SK-N-SH (cell line): Measurements from ENCODE around the gene UQCRC1. TPM values are rescaled to one million over a fixed set of nuclear protein-coding genes. Genes with fewer than 3 reads are reported as not detected.

ENCODE experiments used
- CTCF ChIA-PET: fragments of 300-600, 350-600 bp; formaldehyde crosslinking; extraction: SDS; loops from one replicate; lab custom pipeline; 2021; lab: Yijun Ruan, JAX
- POLR2A ChIA-PET: fragments of 350-600 bp; sonication (Branson Sonifier 250); formaldehyde crosslinking; extraction: SDS; loops from one replicate; lab custom pipeline; 2020; ENCODE audit warnings: antibody characterized with exemption, inconsistent platforms; lab: Yijun Ruan, JAX
- DNase-seq: peaks from one replicate; pipeline ENCODE4 v3.0.0; 2012
- H2AFZ ChIP-seq: fragments of 200-600 bp; sonication (generic); 2 replicates; pipeline ENCODE4 v1.8.1; 2016; ENCODE audit warnings: antibody characterized with exemption, mild to moderate bottlenecking, low read depth
- H3F3A ChIP-seq: fragments of 200-600 bp; sonication (generic); replicated peaks from 2 replicates; pipeline ENCODE3; 2016; ENCODE audit warnings: antibody characterized with exemption, mild to moderate bottlenecking; ENCODE audit not compliant: insufficient read depth
- H3K27ac ChIP-seq, 2 experiments: fragments of 200-500 bp in 1 of 2; fragments of 200-600 bp in 1 of 2; sonication (Bioruptor generic) in 1 of 2; sonication (generic), shearing (Covaris generic) in 1 of 2; 2 replicates each; pipeline versions ENCODE4 v1.5.1 to v1.6.1; 2014 to 2016; ENCODE audit warnings: low read depth in 2 of 2, inconsistent platforms in 1 of 2, low read length in 1 of 2, mild to moderate bottlenecking in 1 of 2, mixed read lengths in 1 of 2
- H3K27me3 ChIP-seq: fragments of 200-600 bp; sonication (generic), shearing (Covaris generic); 2 replicates; pipeline ENCODE4 v1.6.1; 2016; ENCODE audit warnings: mixed run types; ENCODE audit not compliant: insufficient read depth
- H3K36me3 ChIP-seq, 2 experiments: fragments of 200-500 bp in 1 of 2; fragments of 200-600 bp in 1 of 2; sonication (Bioruptor generic) in 1 of 2; sonication (generic) in 1 of 2; replicated peaks in 1 of 2; 2 replicates each; pipeline versions ENCODE3 to v1.5.1; 2014 to 2016; ENCODE audit warnings: low read length in 1 of 2, mild to moderate bottlenecking in 1 of 2; ENCODE audit not compliant: insufficient read depth in 2 of 2, control insufficient read depth in 1 of 2
- H3K4me1 ChIP-seq, 2 experiments: fragments of 200-500 bp in 1 of 2; fragments of 200-600 bp in 1 of 2; sonication (Bioruptor generic) in 1 of 2; sonication (generic), shearing (Covaris generic) in 1 of 2; 2 replicates each; pipeline versions ENCODE4 v1.5.1 to v1.6.1; 2014 to 2016; ENCODE audit warnings: low read depth in 1 of 2, low read length in 1 of 2, mixed run types in 1 of 2; ENCODE audit not compliant: insufficient read depth in 2 of 2, control insufficient read depth in 1 of 2
- H3K4me2 ChIP-seq: fragments of 200-600 bp; sonication (generic), shearing (Covaris generic); 2 replicates; pipeline ENCODE4 v1.6.1; 2017; ENCODE audit warnings: mixed run types
- H3K4me3 ChIP-seq, 2 experiments: fragments of 200-500 bp in 1 of 2; fragments of 200-600 bp in 1 of 2; sonication (Bioruptor generic) in 1 of 2; sonication (generic), shearing (Covaris generic) in 1 of 2; 2 replicates each; pipeline versions ENCODE4 v1.5.1 to v1.8.1; 2014 to 2016; ENCODE audit warnings: low read depth in 2 of 2, inconsistent platforms in 1 of 2, low read length in 1 of 2, mild to moderate bottlenecking in 1 of 2, mixed read lengths in 1 of 2, moderate library complexity in 1 of 2
- H3K79me2 ChIP-seq: fragments of 200-600 bp; sonication (generic); 2 replicates; pipeline ENCODE4 v1.8.1; 2017; ENCODE audit warnings: mild to moderate bottlenecking; ENCODE audit not compliant: insufficient read depth
- H3K9ac ChIP-seq: fragments of 200-600 bp; sonication (generic); 2 replicates; pipeline ENCODE4 v1.6.1; 2017; ENCODE audit warnings: mixed run types
- H3K9me2 ChIP-seq: fragments of 200-600 bp; sonication (generic); 2 replicates; pipeline ENCODE4 v1.6.1; 2017; ENCODE audit warnings: mixed run types
- H3K9me3 ChIP-seq: fragments of 200-600 bp; sonication (generic); 2 replicates; pipeline ENCODE4 v1.6.1; 2017; ENCODE audit warnings: mixed run types, mild to moderate bottlenecking, moderate library complexity
- H4K20me1 ChIP-seq: fragments of 200-600 bp; sonication (generic); 2 replicates; pipeline ENCODE4 v1.6.1; 2017; ENCODE audit warnings: mild to moderate bottlenecking, mixed run types; ENCODE audit not compliant: insufficient read depth
- EZH2phosphoT487 ChIP-seq: fragments of 200-600 bp; sonication (generic); IDR thresholded peaks from 2 replicates; pipeline ENCODE4 v1.6.1; 2017; ENCODE audit warnings: low read depth, mixed run types, mild to moderate bottlenecking, antibody characterized with exemption, moderate library complexity, borderline replicate concordance
- FOXM1 ChIP-seq: IDR thresholded peaks from 2 replicates; pipeline ENCODE4 v1.4.0; 2012; ENCODE audit warnings: low read depth, mild to moderate bottlenecking
- GABPA ChIP-seq: IDR thresholded peaks from 2 replicates; pipeline ENCODE4 v1.4.0; 2012; ENCODE audit warnings: low read depth, mild to moderate bottlenecking
- GATA2 ChIP-seq: sonication (generic); formaldehyde crosslinking; IDR thresholded peaks from 2 replicates; pipeline ENCODE4 v1.5.0; 2020; ENCODE audit warnings: mild to moderate bottlenecking, missing genetic modification reagents
- JUND ChIP-seq: IDR thresholded peaks from 2 replicates; pipeline ENCODE4 v1.4.0; 2012
- MEF2A ChIP-seq: IDR thresholded peaks from 2 replicates; pipeline ENCODE4 v1.4.0; 2012; ENCODE audit warnings: low read depth, borderline replicate concordance
- MXI1 ChIP-seq: IDR thresholded peaks from 2 replicates; pipeline ENCODE4 v1.6.1; 2012; ENCODE audit warnings: mild to moderate bottlenecking, low read depth, low read length, improper control_type of control experiment
- NFIC ChIP-seq: IDR thresholded peaks from 2 replicates; pipeline ENCODE4 v1.4.0; 2012; ENCODE audit warnings: borderline replicate concordance
- NRF1 ChIP-seq: IDR thresholded peaks from 2 replicates; pipeline ENCODE4 v1.6.1; 2012; ENCODE audit warnings: low read depth, mild to moderate bottlenecking, low read length
- POLR2AphosphoS5 ChIP-seq: IDR thresholded peaks from 2 replicates; pipeline ENCODE4 v1.6.1; 2012; ENCODE audit warnings: low read depth, low read length
- TEAD4 ChIP-seq: IDR thresholded peaks from 2 replicates; pipeline ENCODE4 v1.4.0; 2012; ENCODE audit warnings: mild to moderate bottlenecking, borderline replicate concordance; ENCODE audit not compliant: insufficient read depth
- YY1 ChIP-seq: IDR thresholded peaks from 2 replicates; pipeline ENCODE4 v1.4.0; 2012; ENCODE audit warnings: low read depth, mild to moderate bottlenecking
- WGBS: methylation state at CpG from one replicate; pipeline ENCODE4 v1.1.6; 2017; ENCODE audit warnings: low lambda C conversion rate; 5-methylcytosine and 5-hydroxymethylcytosine counted together
- polyA plus RNA-seq, 3 experiments: library from polyadenylated mRNA; depleted of rRNA; stranded (reverse); fragments of >200 nt; gene quantifications; 2 replicates each; pipeline ENCODE4 v1.2.3, GENCODE V29; 2012
- TF ChIP-seq, protein P1 (sequence below): fragments of 150-350 bp; IDR thresholded peaks from 2 replicates; pipeline ENCODE4 v1.6.1; 2017; ENCODE audit warnings: antibody characterized with exemption, low read length, low read depth, borderline replicate concordance

Gene UQCRC1
- polyA plus RNA-seq, 1 of the 3 experiments (the other 2 are of a cell fraction), result 284 TPM

DNA sequence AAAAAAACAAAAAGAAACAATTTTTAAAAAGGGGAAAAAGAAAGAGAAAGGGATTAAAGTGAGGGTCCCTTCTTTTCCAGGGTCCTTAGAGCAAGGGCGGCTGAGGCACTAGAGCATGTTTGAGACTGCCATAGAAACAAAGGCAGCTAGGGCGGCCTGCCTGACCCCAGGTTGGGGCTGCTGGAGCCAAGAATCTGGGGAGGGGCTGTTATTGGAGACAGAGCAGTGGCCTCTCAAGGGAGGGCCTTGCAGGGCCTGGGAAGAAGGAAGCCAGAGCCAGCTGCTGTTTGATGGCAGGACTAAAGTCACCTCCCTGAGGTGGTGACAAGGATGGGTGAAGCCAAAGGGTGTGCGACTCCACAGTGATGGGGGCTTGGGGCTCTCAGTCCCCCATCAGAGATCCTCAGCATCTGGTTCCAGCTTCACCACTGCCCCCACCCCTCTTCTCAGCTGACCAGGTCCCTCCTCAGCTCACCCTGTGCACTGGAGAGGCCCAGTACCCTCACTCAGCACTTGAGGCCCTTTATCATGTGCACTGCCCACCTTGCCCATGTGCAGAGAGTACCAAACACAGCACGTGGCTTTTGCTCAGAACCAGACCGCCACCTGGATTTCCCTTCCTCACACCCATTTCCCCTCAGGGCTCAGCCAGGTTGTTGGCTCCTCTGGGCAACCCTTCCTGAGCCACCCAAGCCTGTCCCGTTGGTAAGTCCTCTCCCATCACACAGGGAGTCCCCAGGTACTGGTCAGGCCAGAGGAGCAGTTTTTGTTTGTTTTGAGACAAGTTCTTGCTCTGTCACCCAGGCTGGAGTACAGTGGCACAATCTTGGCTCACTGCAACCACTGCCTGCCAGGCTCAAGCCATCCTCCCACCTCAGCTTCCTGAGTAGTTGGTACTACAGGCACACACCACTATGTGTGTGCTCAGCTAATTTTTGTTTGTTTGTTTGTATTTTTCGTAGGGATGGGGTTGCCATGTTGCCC is 10.4 kb upstream of the UQCRC1 start:
- ChIA-PET POLR2A (no interaction called here), CTCF (interaction anchor here (0.8 kb wide), 1 partner anchor 60 kb away, joined by 3 read pairs; no protein-coding TSS in a partner anchor)
- no peak overlapping the region for H3K4me3 ChIP-seq
- H3K27me3 ChIP-seq, result no peaks in the 10 kb centered on the region
- peaks cover 3% of the 10 kb centered on the region for H3F3A ChIP-seq
- H4K20me1 ChIP-seq, result no peaks in the 10 kb centered on the region
- H2AFZ ChIP-seq, result no peak overlapping the region
- H3K9me3 ChIP-seq, result 0 out of 2 replicates have a peak, but pooled peaks cover 8% of the 10 kb centered on the region
- no peaks in the 10 kb centered on the region for H3K9me2 ChIP-seq
- no peak for DNase-seq
- WGBS, result 87% methylated on average over 7 of the region's 7 CpGs
- no peaks in the 10 kb centered on the region for H3K79me2 ChIP-seq
- H3K4me2 ChIP-seq, result no peak overlapping the region
- TF ChIP-seq TEAD4, result no peak
- TF ChIP-seq FOXM1, result no peak
- TF ChIP-seq GATA2, result no peak
- no peak for TF ChIP-seq EZH2phosphoT487
- TF ChIP-seq, all 33 proteins: peak for 0
- no peaks in the 10 kb centered on the region for H3K36me3 ChIP-seq
- H3K9ac ChIP-seq, result no peak overlapping the region
- no peaks in the 10 kb centered on the region for H3K4me1 ChIP-seq
- H3K27ac ChIP-seq, result no peak overlapping the region

DNA sequence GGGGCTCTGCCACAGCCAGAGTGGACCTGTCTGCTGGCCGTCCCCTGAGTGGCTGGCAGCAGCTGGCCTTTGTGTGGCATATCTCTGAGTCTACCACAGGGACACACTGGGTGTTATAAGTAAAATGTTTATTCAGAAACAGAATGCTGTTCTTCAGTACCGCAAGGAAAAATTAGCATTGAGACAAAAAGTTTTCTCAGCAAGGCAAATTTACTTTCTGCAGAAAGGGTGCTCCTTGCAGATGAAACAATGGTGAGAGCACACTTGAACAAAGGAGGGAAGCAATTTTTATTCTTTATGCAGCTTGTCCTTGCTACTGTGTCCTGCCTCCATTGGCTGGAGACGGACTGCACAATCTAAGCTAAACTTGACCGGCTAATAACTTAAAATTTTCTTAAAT is 8.1 kb upstream of the UQCRC1 start:
- no peak for DNase-seq
- H3K27me3 ChIP-seq, result no peaks in the 10 kb centered on the region
- H3K79me2 ChIP-seq, result no peaks in the 10 kb centered on the region
- POLR2A ChIA-PET, result no interaction called here
- no peaks in the 10 kb centered on the region for H4K20me1 ChIP-seq
- CTCF ChIA-PET, result interaction anchor here (1.5 kb wide), 1 partner anchor 18 kb away, joined by 5 read pairs; the partner anchor contains the start of gene SLC26A6
- H3K27ac ChIP-seq, result no peak overlapping the region
- H3F3A ChIP-seq, result peaks cover 3% of the 10 kb centered on the region
- 0 out of 2 replicates have a peak, but pooled peaks cover 8% of the 10 kb centered on the region for H3K9me3 ChIP-seq
- H3K4me2 ChIP-seq, result no peak overlapping the region
- no peaks in the 10 kb centered on the region for H3K9me2 ChIP-seq
- H3K4me1 ChIP-seq, result no peaks in the 10 kb centered on the region
- H3K4me3 ChIP-seq, result no peak overlapping the region; a peak in 1 of 4 replicates
- WGBS, result 88% methylated on average over 4 of the region's 4 CpGs
- no peak overlapping the region for H3K9ac ChIP-seq
- H3K36me3 ChIP-seq, result no peaks in the 10 kb centered on the region
- no peak for TF ChIP-seq JUND
- TF ChIP-seq MXI1, result no peak
- TF ChIP-seq MEF2A, result no peak
- no peak for TF ChIP-seq POLR2AphosphoS5
- no peak for TF ChIP-seq NRF1
- no peak for TF ChIP-seq YY1
- TF ChIP-seq, protein P1, sequence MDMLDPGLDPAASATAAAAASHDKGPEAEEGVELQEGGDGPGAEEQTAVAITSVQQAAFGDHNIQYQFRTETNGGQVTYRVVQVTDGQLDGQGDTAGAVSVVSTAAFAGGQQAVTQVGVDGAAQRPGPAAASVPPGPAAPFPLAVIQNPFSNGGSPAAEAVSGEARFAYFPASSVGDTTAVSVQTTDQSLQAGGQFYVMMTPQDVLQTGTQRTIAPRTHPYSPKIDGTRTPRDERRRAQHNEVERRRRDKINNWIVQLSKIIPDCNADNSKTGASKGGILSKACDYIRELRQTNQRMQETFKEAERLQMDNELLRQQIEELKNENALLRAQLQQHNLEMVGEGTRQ, result no peak
- no peak for TF ChIP-seq NFIC
- no peak for TF ChIP-seq GABPA
- TF ChIP-seq, all 33 proteins: peak for 0
- H2AFZ ChIP-seq, result no peak overlapping the region
